Upper lobe of right lung (tissue), 1 donor: Measurements from ENCODE around the gene WDPCP. TPM values are rescaled to one million over a fixed set of nuclear protein-coding genes. Genes with fewer than 3 reads are reported as not detected.

Experiments used
- ATAC-seq: fragments of 200-7000 bp; cut with Tn5 transposase; one replicate; pipeline ENCODE4 v1.9.1; 2020; ENCODE audit warnings: mild to moderate bottlenecking, moderate library complexity
- DNase-seq: peaks from one replicate; pipeline ENCODE4 v3.0.0-alpha.2; 2020
- H3K27ac ChIP-seq: fragments of 200-600 bp; one replicate; pipeline ENCODE4 v1.8.0; 2022
- H3K27me3 ChIP-seq: fragments of 200-600 bp; one replicate; pipeline ENCODE4 v1.8.0; 2022; ENCODE audit warnings: mild to moderate bottlenecking
- H3K36me3 ChIP-seq: fragments of 200-600 bp; one replicate; pipeline ENCODE4 v1.8.0; 2022
- H3K4me1 ChIP-seq: fragments of 200-600 bp; one replicate; pipeline ENCODE4 v1.8.0; 2022
- H3K4me3 ChIP-seq: fragments of 200-600 bp; one replicate; pipeline ENCODE4 v1.8.0; 2022; ENCODE audit warnings: mild to moderate bottlenecking
- H3K9me3 ChIP-seq: fragments of 200-600 bp; one replicate; pipeline ENCODE4 v1.8.0; 2022
- CTCF ChIP-seq: fragments of 200-600 bp; IDR thresholded peaks from one replicate; pipeline ENCODE4 v1.8.0; 2022; ENCODE audit warnings: antibody characterized with exemption
- intact Hi-C: fragments of 100-400 bp; cut with DNase I; formaldehyde crosslinking; loops from one replicate; pipeline ENCODE4 v1.11.0; 2022
- total RNA-seq: library from RNA; stranded (reverse); fragmentation: NEBNext Ultra II Directional; extraction: Animal tissue kit (Norgen Biotek cat#: 25700); gene quantifications from one replicate; pipeline ENCODE4 v1.2.1, GENCODE V29; 2021
- donor health status: DM: no; HTN: yes; CAD: no; lungs with severe emphysema.

WDPCP gene
- total RNA-seq, 1 donor from 2014 or later, result 8.6 TPM

- H3K27ac ChIP-seq, result no peak overlapping the region
- H3K9me3 ChIP-seq, result no peaks in the 10 kb centered on the region
These were observed 125.1 kb downstream of the WDPCP start for GRCh38 chr2:63463142-63463541.

GRCh38 chr2:63446658-63447057 lies 141.6 kb downstream of the WDPCP start:
- no peaks in the 10 kb centered on the region for H3K9me3 ChIP-seq
- no peaks in the 10 kb centered on the region for H3K36me3 ChIP-seq
- intact Hi-C loops, result no loop called here
- ATAC-seq (no peak), DNase-seq (no peak)
- H3K27ac ChIP-seq, result no peak overlapping the region
- no peaks in the 10 kb centered on the region for H3K4me1 ChIP-seq
- TF ChIP-seq CTCF, result no peak
- H3K4me3 ChIP-seq, result no peak overlapping the region
- H3K27me3 ChIP-seq, result no peaks in the 10 kb centered on the region

More at GRCh38 chr2:63463142-63463541, 125.1 kb downstream of the WDPCP start:
- intact Hi-C loops, result no loop called here
- H3K4me1 ChIP-seq, result no peaks in the 10 kb centered on the region
- ATAC-seq (no peak), DNase-seq (no peak)
- no peaks in the 10 kb centered on the region for H3K27me3 ChIP-seq
- no peaks in the 10 kb centered on the region for H3K36me3 ChIP-seq
- no peak for TF ChIP-seq CTCF
- H3K4me3 ChIP-seq, result no peak overlapping the region

GRCh38 chr2:63444565-63445288 lies 143.6 kb downstream of the WDPCP start:
- Histone ChIP-seq H3K9me3 (no peaks in the 10 kb centered on the region), H3K27me3 (no peaks in the 10 kb centered on the region), H3K36me3 (no peaks in the 10 kb centered on the region), H3K4me3 (no peak overlapping the region), H3K4me1 (no peaks in the 10 kb centered on the region), H3K27ac (no peak overlapping the region)
- intact Hi-C loops, result no loop called here
- no peak for ATAC-seq
- no peak for TF ChIP-seq CTCF
- no peak for DNase-seq

- DNase-seq, result no peak
- Histone ChIP-seq H3K27me3 (no peaks in the 10 kb centered on the region), H3K4me1 (no peaks in the 10 kb centered on the region), H3K9me3 (no peaks in the 10 kb centered on the region), H3K27ac (no peak overlapping the region), H3K36me3 (no peaks in the 10 kb centered on the region), H3K4me3 (no peak overlapping the region)
- intact Hi-C loops, result no loop called here
- no peak for TF ChIP-seq CTCF
- ATAC-seq, result no peak
These were observed 147.7 kb downstream of the WDPCP start for GRCh38 chr2:63440612-63441011.

- ATAC-seq, result no peak
- no peak for TF ChIP-seq CTCF
- Histone ChIP-seq H3K36me3 (no peaks in the 10 kb centered on the region), H3K27me3 (no peaks in the 10 kb centered on the region), H3K4me3 (no peak overlapping the region), H3K9me3 (no peaks in the 10 kb centered on the region), H3K4me1 (no peaks in the 10 kb centered on the region), H3K27ac (no peak overlapping the region)
- no peak for DNase-seq
- intact Hi-C loops, result no loop called here
These were observed 150.1 kb downstream of the WDPCP start for GRCh38 chr2:63438181-63438580.

GRCh38 chr2:63436488-63436887 lies 151.8 kb downstream of the WDPCP start:
- no peak for TF ChIP-seq CTCF
- no peaks in the 10 kb centered on the region for H3K9me3 ChIP-seq
- no peak for DNase-seq
- intact Hi-C loops, result no loop called here
- H3K4me3 ChIP-seq, result no peak overlapping the region
- no peak for ATAC-seq
- H3K27ac ChIP-seq, result no peak overlapping the region
- H3K4me1 ChIP-seq, result no peaks in the 10 kb centered on the region
- H3K36me3 ChIP-seq, result no peaks in the 10 kb centered on the region
- H3K27me3 ChIP-seq, result no peaks in the 10 kb centered on the region
